RKO (cell line): ENCODE results near the gene MAN2B2.

ENCODE experiments used
- DNase-seq: peaks from one replicate; pipeline ENCODE4 v3.0.0-alpha.2; 2016; ENCODE audit warnings: low spot score

Gene MAN2B2

GRCh38 chr4:6546681-6547447 lies 28.1 kb upstream of the MAN2B2 start:
- DNase-seq, result peak; percentile 75

GRCh38 chr4:6548201-6548881 lies 26.6 kb upstream of the MAN2B2 start:
- peak; percentile 53 for DNase-seq

GRCh38 chr4:6548882-6549230 lies 26.1 kb upstream of the MAN2B2 start:
- no peak for DNase-seq

DNA sequence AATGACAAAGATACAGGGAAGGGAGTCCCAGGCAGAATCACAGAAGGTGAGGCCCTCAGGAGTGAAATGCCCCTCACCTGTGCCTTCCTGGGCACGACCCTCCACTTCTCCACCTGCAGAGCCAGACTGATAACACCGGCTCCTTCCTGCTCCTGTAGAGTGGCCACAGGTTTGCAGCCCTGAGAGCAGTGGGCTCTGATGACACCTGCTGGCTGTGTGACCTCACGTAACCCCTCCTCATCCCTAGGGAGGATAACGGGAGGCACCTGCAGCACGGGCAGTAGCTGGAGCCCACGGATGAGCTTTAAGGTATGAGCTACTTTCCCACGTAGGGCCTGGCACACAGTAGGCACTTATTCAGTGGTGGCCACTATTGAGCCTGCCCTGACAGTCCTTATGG lies 25.5 kb upstream of the MAN2B2 start:
- no peak for DNase-seq

- DNase-seq, result no peak
Measured at GRCh38 chr4:6549890-6550620, 24.9 kb upstream of the MAN2B2 start.

- DNase-seq, result no peak
Measured at GRCh38 chr4:6550821-6551220, 24.2 kb upstream of the MAN2B2 start.

DNA sequence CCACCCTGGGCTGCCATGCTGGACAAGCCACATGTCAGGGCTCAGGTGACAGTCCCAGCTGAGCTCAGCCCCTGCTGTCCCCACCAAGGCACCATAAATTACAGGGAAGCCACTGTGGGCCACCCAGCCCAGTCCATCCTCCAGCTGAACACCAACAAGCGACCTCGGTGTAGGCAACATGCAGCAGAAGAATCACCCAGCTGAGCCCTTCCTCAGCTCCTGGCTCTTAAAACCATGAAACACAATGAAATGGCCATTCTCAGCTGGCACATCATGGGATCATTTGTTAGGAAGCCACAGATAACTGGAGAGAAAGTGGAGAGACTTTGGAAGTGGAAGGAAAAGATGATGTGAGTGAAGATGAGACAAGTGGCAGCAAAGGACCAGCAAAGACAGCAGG lies 23.3 kb upstream of the MAN2B2 start:
- DNase-seq, result no peak

DNA sequence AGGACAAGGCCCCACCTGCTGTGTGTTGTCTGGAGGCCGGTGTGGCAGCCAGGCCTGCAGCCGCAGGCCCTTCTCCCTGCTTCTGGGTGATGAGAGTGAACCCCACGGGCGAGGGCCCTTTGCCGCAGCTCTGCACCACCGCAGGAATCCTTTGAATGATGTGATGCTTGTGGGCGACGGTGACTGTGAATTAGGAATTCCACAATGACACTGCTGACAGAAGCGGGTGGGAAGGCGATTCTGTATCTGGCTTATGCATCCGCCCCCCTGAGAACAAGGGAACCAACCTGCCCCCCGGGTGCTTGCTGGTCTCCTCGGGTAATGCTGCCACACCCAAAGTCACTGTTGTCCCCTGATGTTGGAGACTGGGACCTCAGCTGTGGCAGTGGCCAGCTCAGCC lies 19.5 kb upstream of the MAN2B2 start:
- DNase-seq, result no peak

DNA sequence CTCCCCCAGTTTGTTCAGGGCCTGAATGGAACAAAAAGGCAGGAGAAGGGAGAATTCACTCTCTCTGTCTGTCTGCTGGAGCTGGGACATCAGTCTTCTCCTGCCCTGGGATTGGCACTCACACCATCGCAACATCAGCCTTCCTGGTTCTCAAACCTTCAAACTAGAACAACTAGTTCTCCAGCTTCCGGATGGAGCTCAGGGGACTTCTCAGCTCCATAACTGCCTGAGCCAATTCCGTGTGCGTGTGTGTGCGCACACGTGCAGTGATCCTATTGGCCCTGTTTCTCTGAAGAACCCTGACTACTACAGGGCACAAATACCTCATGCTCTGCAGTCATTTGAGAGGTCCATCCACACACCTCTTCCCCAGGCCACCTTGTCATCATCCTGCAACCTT lies 18.7 kb upstream of the MAN2B2 start:
- no peak for DNase-seq

DNA sequence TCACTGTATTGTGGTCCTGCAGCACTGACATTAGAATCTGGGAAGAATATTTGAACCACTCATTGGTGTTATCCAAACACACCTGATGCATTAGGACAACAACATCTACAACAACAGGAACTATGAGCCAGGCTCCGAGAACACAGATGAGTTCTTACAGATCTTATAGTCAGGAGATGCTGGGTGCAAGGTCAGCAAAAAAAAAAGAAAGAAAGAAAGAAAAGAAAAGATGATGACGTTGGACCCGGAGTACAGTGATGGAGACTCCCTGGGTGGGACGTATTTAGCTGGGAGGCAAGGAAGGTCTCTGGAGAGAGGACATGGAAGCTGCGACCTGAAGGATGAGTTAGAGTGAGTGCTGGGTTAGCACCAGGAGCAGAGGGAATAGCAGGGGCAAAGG lies 17.8 kb upstream of the MAN2B2 start:
- DNase-seq, result no peak

DNA sequence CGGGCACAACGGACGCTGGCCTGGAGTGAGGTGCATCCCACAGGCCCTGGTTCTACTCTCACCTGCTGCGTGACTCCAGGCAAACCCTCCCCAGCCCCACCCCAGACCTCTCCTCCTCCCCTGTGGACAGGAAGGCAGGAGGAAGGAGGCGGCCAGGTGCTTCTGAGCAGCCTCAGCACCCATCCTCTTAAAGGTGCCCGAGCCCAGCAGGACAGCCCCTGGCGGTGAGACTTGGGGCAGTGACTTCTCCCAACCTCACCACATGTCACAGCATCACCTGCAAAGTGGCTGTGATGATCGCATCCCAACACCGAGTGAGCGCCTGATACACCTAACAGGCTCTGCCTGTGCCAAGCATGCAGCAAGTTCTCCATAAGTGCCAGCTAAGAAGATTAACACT lies 17.1 kb upstream of the MAN2B2 start:
- no peak for DNase-seq

GRCh38 chr4:6560416-6561172 lies 14.4 kb upstream of the MAN2B2 start:
- DNase-seq, result peak; percentile 22

DNA sequence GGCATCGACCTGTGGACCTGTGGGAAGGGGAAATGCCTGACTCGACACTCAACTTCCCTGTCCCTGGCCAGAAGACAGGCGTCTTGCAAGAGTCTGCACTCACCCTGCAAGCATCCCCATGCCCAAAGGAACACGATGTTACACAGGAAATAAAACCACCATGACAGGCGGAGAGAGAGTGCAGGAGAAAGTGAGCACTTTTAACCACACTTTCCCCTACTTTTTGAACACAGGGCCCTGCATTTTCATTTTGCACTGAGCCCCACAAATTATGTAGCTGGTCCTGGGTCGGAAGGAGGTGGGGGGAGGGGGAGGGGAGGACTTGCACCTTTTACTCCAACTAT lies 13.8 kb upstream of the MAN2B2 start:
- no peak for DNase-seq

DNA sequence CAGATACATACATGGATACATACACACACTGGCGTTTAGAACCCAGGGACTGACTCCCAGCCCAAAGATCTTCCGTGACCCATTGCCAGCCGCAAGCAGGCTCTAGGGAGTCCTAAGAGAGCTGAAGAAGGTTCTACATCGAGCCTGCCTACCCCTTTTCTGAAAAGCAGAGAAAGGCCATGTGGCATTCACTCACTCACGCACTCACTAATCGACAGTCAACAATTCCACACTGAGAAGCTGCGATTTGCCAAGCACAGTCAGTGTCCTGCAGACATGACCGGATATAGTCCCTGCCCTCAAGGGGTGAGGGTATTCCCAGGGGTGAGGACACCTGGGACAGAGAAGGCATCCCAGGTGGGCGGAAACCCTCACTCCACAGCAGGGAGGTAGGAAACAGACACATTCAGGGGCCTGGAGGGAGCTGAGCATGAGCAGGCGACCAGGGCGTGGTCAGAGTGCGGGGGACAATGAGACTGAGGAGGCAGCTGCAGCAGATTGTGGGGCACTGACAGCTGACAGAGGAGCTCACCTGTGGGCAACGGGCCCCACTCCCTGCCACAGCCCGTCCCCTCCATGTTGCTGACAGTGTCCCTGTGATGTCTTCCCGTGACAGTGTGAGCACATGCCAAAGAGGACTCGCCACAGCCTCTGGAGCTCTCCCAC lies 13.2 kb upstream of the MAN2B2 start:
- no peak for DNase-seq

DNA sequence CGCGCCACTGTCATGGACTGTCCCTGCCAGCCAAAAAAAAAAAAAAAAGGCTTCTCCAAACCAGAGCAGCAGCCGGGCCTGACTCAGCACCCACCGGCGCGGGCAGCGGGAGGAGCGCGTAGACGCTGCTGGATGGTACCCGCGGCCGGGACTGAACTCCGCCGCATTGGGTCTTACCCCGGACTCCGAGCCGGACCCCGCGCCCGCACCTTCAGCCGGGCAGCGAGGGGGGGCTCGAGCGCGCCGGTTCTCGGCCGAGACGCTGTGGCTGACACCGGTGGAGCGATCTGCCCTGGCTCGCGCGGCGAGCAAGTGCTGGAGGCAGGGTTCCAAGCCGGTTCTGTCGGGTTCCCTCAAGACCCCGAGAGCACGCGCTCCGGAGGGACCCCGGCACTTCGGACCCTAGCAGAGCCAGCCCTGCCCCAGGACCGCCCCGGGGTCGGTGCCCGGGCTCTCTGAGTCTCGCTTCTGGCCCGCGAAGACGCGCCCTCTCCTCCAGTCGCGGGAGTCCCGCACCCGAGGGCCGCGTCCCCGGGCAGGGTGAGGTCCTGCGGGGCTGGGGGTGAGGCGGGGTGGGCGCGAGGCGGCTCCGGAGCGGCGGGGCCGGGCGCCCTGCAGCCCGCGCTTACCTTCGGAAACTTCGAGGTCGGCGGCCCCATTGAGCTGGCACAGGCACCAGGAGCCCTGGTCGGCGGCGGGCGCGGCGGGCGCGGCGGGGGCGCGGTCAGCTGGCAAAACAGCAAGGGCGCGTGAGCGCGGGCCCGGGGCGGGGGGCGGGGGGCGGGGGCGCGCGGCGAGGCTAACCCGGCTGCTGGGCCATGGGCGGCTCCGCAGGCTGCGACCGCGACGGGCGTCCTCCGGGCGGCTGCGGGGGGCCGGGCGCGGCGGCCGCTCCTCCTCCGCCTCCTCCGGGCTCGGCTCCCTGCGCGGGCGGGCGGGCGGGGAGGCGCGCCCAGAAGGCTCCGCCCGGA lies 11.8 kb upstream of the MAN2B2 start:
- no peak for DNase-seq

DNA sequence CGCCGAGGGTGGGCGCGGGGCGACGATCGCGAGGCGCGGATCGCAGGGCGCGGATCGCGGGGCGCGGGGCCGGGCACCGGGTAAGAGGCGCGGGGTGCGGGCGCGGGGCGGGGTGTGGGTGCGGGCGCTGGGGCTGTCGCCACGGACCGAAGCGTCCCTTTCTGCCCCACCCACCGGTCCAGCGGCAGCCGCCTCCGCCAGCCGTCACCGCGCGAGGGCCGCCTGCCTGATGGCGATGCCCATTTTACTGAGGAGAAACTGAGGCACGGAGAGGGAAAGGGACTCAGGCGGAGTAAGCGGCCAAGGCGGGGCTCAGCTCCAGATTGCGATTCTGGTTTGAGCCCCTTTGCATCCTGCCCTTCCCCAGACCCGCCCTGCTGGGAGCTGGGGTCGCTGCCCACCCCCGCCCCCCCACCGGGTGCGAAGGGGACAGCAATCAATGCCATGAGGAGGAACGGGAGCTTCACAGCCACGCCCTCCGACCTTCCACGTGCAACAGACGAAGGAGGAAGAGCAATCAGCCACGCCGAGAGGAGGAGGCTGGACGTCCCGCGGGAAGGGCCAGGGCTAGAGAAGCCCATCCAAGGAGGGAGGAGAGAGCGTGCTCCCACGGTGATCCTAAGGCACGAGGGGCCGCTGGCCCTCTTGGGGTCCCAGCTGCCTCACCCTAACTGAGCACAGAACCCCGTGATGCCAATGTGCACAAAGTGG lies 10.9 kb upstream of the MAN2B2 start:
- DNase-seq, result no peak

- no peak for DNase-seq
Measured at GRCh38 chr4:6565691-6566390, 9.1 kb upstream of the MAN2B2 start.

DNA sequence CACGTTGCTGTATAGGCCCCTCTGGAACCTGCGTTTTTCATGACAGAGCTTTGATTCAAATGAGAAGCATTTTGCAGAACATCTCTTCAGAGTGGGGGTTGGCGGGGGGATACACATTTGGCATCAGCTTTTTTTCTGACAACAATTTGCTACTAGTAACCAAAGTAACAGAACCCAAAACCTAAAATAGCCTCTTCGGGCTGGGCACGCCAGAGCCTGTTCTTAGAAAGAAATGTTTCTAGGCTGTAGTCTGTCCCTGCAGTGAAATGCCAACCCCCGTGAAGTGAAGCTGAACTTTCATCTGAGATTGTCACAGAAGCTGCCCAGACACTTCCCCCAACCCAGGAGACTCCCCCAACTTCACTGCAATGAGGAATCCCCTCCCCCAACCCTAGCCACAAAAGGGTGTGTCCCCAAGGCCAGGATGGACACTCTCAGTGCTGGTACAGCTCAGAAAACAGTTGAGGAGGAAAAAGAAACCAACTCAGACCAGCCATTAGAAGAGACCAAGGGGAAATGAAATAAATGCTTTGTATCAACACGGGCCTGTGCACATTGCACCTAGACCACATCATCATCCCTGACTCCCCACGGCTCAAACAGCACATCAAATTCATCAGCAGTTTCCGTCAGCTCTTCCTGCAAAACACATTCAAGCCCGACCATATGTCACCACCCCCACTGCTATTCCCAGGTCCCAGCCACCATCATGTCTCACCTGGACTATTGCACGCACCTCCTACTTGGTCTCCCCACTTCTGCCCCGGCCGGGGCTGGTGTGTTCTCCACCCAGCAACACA lies 8.4 kb upstream of the MAN2B2 start:
- DNase-seq, result no peak

DNA sequence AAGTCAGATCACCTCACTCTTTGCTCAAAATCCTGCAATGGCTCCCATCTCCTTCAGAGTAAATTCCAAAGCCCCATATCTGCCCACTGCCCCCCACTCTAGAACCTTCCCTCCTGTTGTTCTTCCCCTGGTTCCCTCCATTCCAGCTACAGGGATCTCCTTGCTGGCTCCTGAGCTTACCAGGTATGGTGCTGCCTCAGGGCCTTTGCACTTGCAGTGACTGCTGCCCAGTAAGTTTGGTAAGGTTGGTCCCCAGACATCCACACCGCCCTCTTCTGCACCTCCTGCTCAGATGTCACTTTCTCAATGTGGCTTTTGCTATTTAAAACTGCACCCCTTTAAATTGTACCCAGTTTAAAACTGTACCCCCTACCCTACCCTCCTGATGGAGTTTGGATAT lies 7.8 kb upstream of the MAN2B2 start:
- no peak for DNase-seq
